ENCODE measurements around the gene GFOD1. TPM values are rescaled to one million over a fixed set of nuclear protein-coding genes. Genes with fewer than 3 reads are reported as not detected.

GFOD1 gene
- total and polyA plus RNA-seq, 2 of the 4 experiments (the other 2 are of a cell fraction) = 1.8 to 3.4 TPM

DNA sequence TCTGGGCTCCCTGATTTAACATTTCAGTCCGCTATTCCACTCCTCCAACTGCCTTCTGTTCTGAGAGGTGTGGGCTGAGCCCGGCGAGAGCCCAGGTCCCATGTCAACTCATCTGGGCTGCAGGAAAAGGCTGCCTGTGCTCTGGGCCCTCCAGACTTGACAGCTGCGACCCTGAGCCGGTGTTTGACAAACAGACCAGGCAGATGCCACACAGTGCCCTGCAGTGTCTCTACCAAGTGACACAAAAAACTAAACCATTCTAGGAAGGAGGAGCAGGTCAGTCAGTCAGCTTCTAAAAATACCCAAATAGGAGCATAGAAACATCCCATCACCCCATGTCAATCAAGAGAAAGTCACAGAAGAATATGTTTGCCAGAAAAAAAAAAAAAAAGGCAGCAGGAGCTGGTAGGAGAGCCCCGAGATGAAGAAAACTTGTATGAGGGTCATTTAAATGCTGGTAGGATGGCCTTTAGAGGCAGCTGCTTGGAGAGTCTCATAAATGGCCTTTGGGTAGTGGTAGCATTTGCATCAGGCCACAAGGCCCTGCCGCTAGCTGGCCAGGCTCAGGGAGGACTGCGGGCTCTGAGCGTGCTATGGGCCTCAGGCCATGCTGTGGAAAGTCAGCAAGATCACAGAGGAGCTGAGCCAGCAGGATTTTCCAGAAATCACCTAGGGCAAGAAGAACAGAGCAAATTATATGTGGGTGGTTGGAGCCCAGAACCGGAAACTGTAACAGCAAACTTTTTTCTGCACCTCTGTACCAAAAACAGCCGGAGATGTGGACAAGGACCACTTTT is 36.6 kb upstream of the GFOD1 start:
- Histone ChIP-seq H4K91ac (ENCODE audit: insufficient read depth, low read depth, low read length) (no peak overlapping the region), H2AK5ac (ENCODE audit: low read depth, low read length) (no peak overlapping the region), H2BK20ac (ENCODE audit: low read depth, low read length) (no peak overlapping the region), H2BK15ac (ENCODE audit: low read depth, low read length) (no peak overlapping the region), H2AFZ (replicated peaks; ENCODE audit: low read length, poor library complexity) (no peak overlapping the region), H3K27ac (ENCODE audit: insufficient read depth, low read length) (no peak overlapping the region), H2AK9ac (replicated peaks; ENCODE audit: low read depth, low read length, poor library complexity) (no peak overlapping the region), H3K36me3 (ENCODE audit: control insufficient read depth, insufficient read depth, low read length) (no peaks in the 10 kb centered on the region), H3K9me3 (ENCODE audit: control insufficient read depth, insufficient read depth, low read length) (no peaks in the 10 kb centered on the region), H3K23ac (ENCODE audit: low read depth, low read length) (no peak overlapping the region), H3K9me1 (ENCODE audit: insufficient read depth, low read length) (no peaks in the 10 kb centered on the region), H3K4me2 (ENCODE audit: low read depth, low read length) (no peak overlapping the region), H3K14ac (replicated peaks; ENCODE audit: low read depth, low read length) (no peak overlapping the region), H3K18ac (ENCODE audit: low read depth, low read length) (no peak overlapping the region), H4K5ac (ENCODE audit: low read depth, low read length) (no peak overlapping the region), H3K4me1 (ENCODE audit: control insufficient read depth, insufficient read depth, low read length) (no peaks in the 10 kb centered on the region), H4K20me1 (ENCODE audit: insufficient read depth, low read length) (no peaks in the 10 kb centered on the region), H3K27me3 (ENCODE audit: control insufficient read depth, insufficient read depth, low read length) (peaks cover 2% of the 10 kb centered on the region; the same call in 1 of the 2 replicates), H4K8ac (ENCODE audit: low read depth in 2 of 2, low read length in 2 of 2) (no peak overlapping the region), H3K9ac (ENCODE audit: low read depth, low read length) (no peak overlapping the region), H3K4me3 (ENCODE audit: insufficient read depth, low read depth, low read length) (no peak overlapping the region), H3K56ac (ENCODE audit: extremely low read depth, insufficient read depth, low read length) (no peak overlapping the region), H3K79me1 (ENCODE audit: low read depth in 1 of 2, low read length in 2 of 2) (no peaks in the 10 kb centered on the region), H3K4ac (ENCODE audit: low read depth, low read length) (no peak overlapping the region), H2BK120ac (ENCODE audit: low read depth, low read length) (no peak overlapping the region), H2BK5ac (ENCODE audit: low read depth, low read length, poor library complexity, severe bottlenecking) (no peak overlapping the region)
- ATAC-seq (ENCODE audit: low read depth) = no peak
- no TSS peak for BruUV-seq (replicated peaks)
- dilution Hi-C loops (cut with HindIII; ENCODE audit: low sequenced_read_pairs, unreplicated experiment) (no loop called here), in situ Hi-C loops (cut with MboI; ENCODE audit: low sequenced_read_pairs) (no loop called here), intact Hi-C loops (cut with micrococcal nuclease) (no loop called here)
- TF ChIP-seq FOS (IDR thresholded peaks at IDR 0.05; ENCODE audit: low read depth, low read length) = no peak
- TF ChIP-seq RFX5 (IDR thresholded peaks at IDR 0.05; ENCODE audit: low read depth, low read length) = no peak
- TF ChIP-seq RCOR1 (IDR thresholded peaks at IDR 0.05; ENCODE audit: insufficient replicate concordance, low read length) = no peak
- no peak for TF ChIP-seq CTCF (conservative IDR thresholded peaks at IDR 0.05; ENCODE audit: low read depth, low read length)
- TF ChIP-seq SMC3 (IDR thresholded peaks at IDR 0.05; ENCODE audit: low read depth, low read length) = no peak
- no peak for TF ChIP-seq MAFK (IDR thresholded peaks at IDR 0.05; ENCODE audit: low read depth, low read length)
- no peak for TF ChIP-seq NFE2L2 (IDR thresholded peaks at IDR 0.05; ENCODE audit: low read depth, low read length)
- TF ChIP-seq, protein P1, sequence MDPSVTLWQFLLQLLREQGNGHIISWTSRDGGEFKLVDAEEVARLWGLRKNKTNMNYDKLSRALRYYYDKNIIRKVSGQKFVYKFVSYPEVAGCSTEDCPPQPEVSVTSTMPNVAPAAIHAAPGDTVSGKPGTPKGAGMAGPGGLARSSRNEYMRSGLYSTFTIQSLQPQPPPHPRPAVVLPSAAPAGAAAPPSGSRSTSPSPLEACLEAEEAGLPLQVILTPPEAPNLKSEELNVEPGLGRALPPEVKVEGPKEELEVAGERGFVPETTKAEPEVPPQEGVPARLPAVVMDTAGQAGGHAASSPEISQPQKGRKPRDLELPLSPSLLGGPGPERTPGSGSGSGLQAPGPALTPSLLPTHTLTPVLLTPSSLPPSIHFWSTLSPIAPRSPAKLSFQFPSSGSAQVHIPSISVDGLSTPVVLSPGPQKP (IDR thresholded peaks at IDR 0.05; ENCODE audit: borderline replicate concordance, low read depth, low read length) = no peak
- TF ChIP-seq CHD1 (IDR thresholded peaks at IDR 0.05; ENCODE audit: low read depth, low read length) = no peak
- TF ChIP-seq BHLHE40 (IDR thresholded peaks at IDR 0.05; ENCODE audit: low read depth, low read length) = no peak
- no peak for TF ChIP-seq POLR2A (IDR thresholded peaks at IDR 0.05; ENCODE audit: low read depth, low read length)
- no peak for TF ChIP-seq RAD21 (IDR thresholded peaks at IDR 0.05; ENCODE audit: low read length)
- WGBS, 2 experiments (ENCODE audit: extremely low coverage in 2 of 2, insufficient read length in 1 of 2) = 83% methylated on average over 6 of the region's 11 CpGs; no CpG with 5 or more reads in 1 of the 2 experiments
- POLR2A ChIA-PET (ENCODE audit: unreplicated experiment) = no interaction called here
- DNase-seq = no peak
- CTCF ChIA-PET = no interaction called here
